Endothelial cell of umbilical vein (primary cell): Measurements from ENCODE around the gene POLE. TPM values are rescaled to one million over a fixed set of nuclear protein-coding genes. Genes with fewer than 3 reads are reported as not detected.

Experiments
- BruUV-seq: library from RNA; stranded (reverse); fragments of 400-500 nt; replicated peaks from 2 replicates; lab custom pipeline; 2021; lab: Mats Ljungman, UMichigan
- CTCF ChIA-PET: fragments of 300-600, 350-600 bp; sonication (Branson Sonifier 250); formaldehyde crosslinking; loops from one replicate; lab custom pipeline; 2021; ENCODE audit warnings: antibody characterized with exemption, inconsistent platforms; lab: Charles Lee
- POLR2A ChIA-PET: fragments of 300-600, 350-600 bp; sonication (Branson Sonifier 250); formaldehyde crosslinking; loops from one replicate; lab custom pipeline; 2021; ENCODE audit warnings: antibody characterized with exemption, inconsistent platforms; lab: Charles Lee
- DNase-seq: peaks from one replicate; pipeline ENCODE4 v3.0.0-alpha.2; 2011; ENCODE audit warnings: low read depth, low spot score
- FAIRE-seq: peaks from 2 replicates; lab custom pipeline; 2011; peaks lifted over from hg19 to GRCh38; lab: Jason Lieb, UNC
- H2AFZ ChIP-seq: 2 replicates; pipeline ENCODE4 v1.6.0; 2012; ENCODE audit warnings: low read depth, low read length, control low read depth, inconsistent platforms
- H3K27ac ChIP-seq: 2 replicates; pipeline ENCODE4 v1.5.1; 2011; ENCODE audit warnings: low read depth, mild to moderate bottlenecking, control low read depth, low read length, moderate library complexity; ENCODE audit not compliant: insufficient read depth
- H3K27me3 ChIP-seq, 2 experiments: 2 replicates each; pipeline versions ENCODE4 v1.6.0 to v1.6.1; 2011; ENCODE audit warnings: low read length in 2 of 2, mixed read lengths in 1 of 2; ENCODE audit not compliant: control insufficient read depth in 2 of 2, insufficient read depth in 2 of 2
- H3K36me3 ChIP-seq, 2 experiments: 2 replicates in 1 of 2; 3 replicates in 1 of 2; pipeline ENCODE4 v1.5.1; 2011; ENCODE audit warnings: low read length in 2 of 2, mild to moderate bottlenecking in 1 of 2, moderate library complexity in 1 of 2; ENCODE audit not compliant: control insufficient read depth in 2 of 2, insufficient read depth in 2 of 2; ENCODE audit errors: extremely low read depth in 1 of 2
- H3K4me1 ChIP-seq: 3 replicates; pipeline ENCODE4 v1.5.1; 2011; ENCODE audit warnings: mild to moderate bottlenecking, low read length; ENCODE audit not compliant: control insufficient read depth, insufficient read depth; ENCODE audit errors: extremely low read depth
- H3K4me2 ChIP-seq: 2 replicates; pipeline ENCODE4 v1.6.1; 2011; ENCODE audit warnings: low read length, control low read depth, mixed read lengths; ENCODE audit not compliant: insufficient read depth
- H3K4me3 ChIP-seq, 3 experiments: fragments of 200-600 bp in 1 of 3; sonication (generic), shearing (Covaris generic) in 1 of 3; replicated peaks in 1 of 3; 2 replicates each; pipeline ENCODE4 v1.5.1; 2011 to 2016; ENCODE audit warnings: control low read depth in 3 of 3, low read length in 3 of 3, mild to moderate bottlenecking in 2 of 3, inconsistent platforms in 1 of 3, low read depth in 1 of 3, moderate library complexity in 1 of 3; ENCODE audit not compliant: insufficient read depth in 1 of 3
- H3K79me2 ChIP-seq: 2 replicates; pipeline ENCODE4 v1.6.0; 2012; ENCODE audit warnings: low read length, inconsistent platforms; ENCODE audit not compliant: control insufficient read depth, insufficient read depth
- H3K9ac ChIP-seq: replicated peaks from 2 replicates; pipeline ENCODE3; 2011; ENCODE audit warnings: low read length, control low read depth; ENCODE audit not compliant: insufficient read depth; ENCODE audit errors: extremely low read depth
- H3K9me1 ChIP-seq: replicated peaks from 3 replicates; pipeline ENCODE4 v1.6.0; 2011; ENCODE audit warnings: mild to moderate bottlenecking, low read length; ENCODE audit not compliant: control insufficient read depth, insufficient read depth; ENCODE audit errors: extremely low read depth
- H3K9me3 ChIP-seq: replicated peaks from 2 replicates; pipeline ENCODE4 v1.5.1; 2012; ENCODE audit warnings: low read length, inconsistent platforms; ENCODE audit not compliant: control insufficient read depth, insufficient read depth
- H4K20me1 ChIP-seq: replicated peaks from 2 replicates; pipeline ENCODE3; 2011; ENCODE audit warnings: mild to moderate bottlenecking, low read length; ENCODE audit not compliant: control insufficient read depth, insufficient read depth; ENCODE audit errors: extremely low read depth
- EZH2 ChIP-seq: IDR thresholded peaks from 2 replicates; pipeline ENCODE4 v1.6.1; 2012; ENCODE audit warnings: borderline replicate concordance, low read depth, mild to moderate bottlenecking, moderate library complexity, low read length, inconsistent platforms; ENCODE audit not compliant: severe bottlenecking
- FOS ChIP-seq: IDR thresholded peaks from 2 replicates; pipeline ENCODE4 v1.6.1; 2011; ENCODE audit warnings: mild to moderate bottlenecking, low read length, moderate library complexity, borderline replicate concordance; ENCODE audit not compliant: insufficient read depth
- GATA2 ChIP-seq: IDR thresholded peaks from 2 replicates; pipeline ENCODE4 v1.7.0; 2011; ENCODE audit warnings: low read depth, mild to moderate bottlenecking, moderate library complexity, mixed read lengths, low read length; ENCODE audit not compliant: insufficient read length, insufficient read depth
- JUN ChIP-seq: IDR thresholded peaks from 2 replicates; pipeline ENCODE4 v1.6.1; 2011; ENCODE audit warnings: borderline replicate concordance, low read depth; ENCODE audit not compliant: insufficient read length, insufficient read depth
- MYC ChIP-seq: IDR thresholded peaks from one replicate; pipeline ENCODE4 v1.6.1; 2011; ENCODE audit warnings: mild to moderate bottlenecking, low read depth, low read length
- POLR2A ChIP-seq: IDR thresholded peaks from 2 replicates; pipeline ENCODE4 v1.6.1; 2012; ENCODE audit warnings: low read depth, mild to moderate bottlenecking, control low read depth, low read length
- POLR2AphosphoS5 ChIP-seq: IDR thresholded peaks from 2 replicates; pipeline ENCODE4 v1.6.1; 2012; ENCODE audit warnings: low read depth, mild to moderate bottlenecking, control low read depth, low read length, moderate library complexity; ENCODE audit not compliant: insufficient read depth
- dilution Hi-C: fragments of 300-500 bp; cut with MboI; formaldehyde crosslinking; loops from one replicate; pipeline ENCODE4 v1.15.0; 2019; ENCODE audit warnings: low sequenced_read_pairs; ENCODE audit not compliant: extremely low pct_ligation_motif_present
- intact Hi-C: fragments of 100-400 bp; cut with micrococcal nuclease; formaldehyde crosslinking; loops from one replicate; pipeline ENCODE4 v1.10.0; 2022
- polyA plus RNA-seq, 4 experiments: library from polyadenylated mRNA; depleted of rRNA in 3 of 4; stranded (reverse) in 3 of 4; unstranded in 1 of 4; fragments of >200 nt; gene quantifications; 2 replicates each; pipeline versions ENCODE4 v1.2.1 to v1.2.3, GENCODE V29; 2011 to 2012; ENCODE audit warnings: missing spikeins in 1 of 4
- total RNA-seq: library from RNA; stranded (reverse); gene quantifications from 2 replicates; pipeline ENCODE4 v1.2.3, GENCODE V29; 2021
- TF ChIP-seq, protein P1 (sequence below): IDR thresholded peaks from 2 replicates; pipeline ENCODE4 v1.6.1; 2011; ENCODE audit not compliant: insufficient read depth, insufficient read length
- TF ChIP-seq, protein P2 (sequence below), 2 donors: IDR thresholded peaks; 1 replicate in 1 of 2; 2 replicates in 1 of 2; pipeline ENCODE4 v1.5.1; 2011; ENCODE audit warnings: low read length in 2 of 2, mild to moderate bottlenecking in 2 of 2, moderate library complexity in 2 of 2, control low read depth in 1 of 2, inconsistent platforms in 1 of 2, low read depth in 1 of 2; ENCODE audit not compliant: insufficient read depth in 1 of 2; ENCODE audit errors: extremely low read depth in 1 of 2

The POLE gene
- total and polyA plus RNA-seq, 2 donors (not counting 3 experiments of a cell fraction or from before 2014, with no cell fraction given), result 22.9 to 82.7 TPM

GRCh38 chr12:132593521-132593920 is 93.6 kb downstream of the POLE start:
- Histone ChIP-seq H4K20me1 (no peaks in the 10 kb centered on the region), H3K9me3 (no peaks in the 10 kb centered on the region), H3K79me2 (no peaks in the 10 kb centered on the region), H3K27me3 (no peaks in the 10 kb centered on the region), H3K4me3 (no peak overlapping the region), H3K27ac (no peak overlapping the region), H2AFZ (peak overlapping the region; percentile 33), H3K4me2 (no peak overlapping the region), H3K9ac (no peak overlapping the region), H3K4me1 (no peaks in the 10 kb centered on the region), H3K9me1 (no peaks in the 10 kb centered on the region), H3K36me3 (no peaks in the 10 kb centered on the region)
- no TSS peak for BruUV-seq
- dilution Hi-C loops (no loop called here), intact Hi-C loops (no loop called here)
- TF ChIP-seq POLR2A (no peak), EZH2 (no peak), POLR2AphosphoS5 (no peak), MYC (no peak), FOS (no peak), JUN (no peak), GATA2 (no peak)
- TF ChIP-seq, protein P1, sequence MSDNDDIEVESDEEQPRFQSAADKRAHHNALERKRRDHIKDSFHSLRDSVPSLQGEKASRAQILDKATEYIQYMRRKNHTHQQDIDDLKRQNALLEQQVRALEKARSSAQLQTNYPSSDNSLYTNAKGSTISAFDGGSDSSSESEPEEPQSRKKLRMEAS, result no peak
- TF ChIP-seq, protein P2, sequence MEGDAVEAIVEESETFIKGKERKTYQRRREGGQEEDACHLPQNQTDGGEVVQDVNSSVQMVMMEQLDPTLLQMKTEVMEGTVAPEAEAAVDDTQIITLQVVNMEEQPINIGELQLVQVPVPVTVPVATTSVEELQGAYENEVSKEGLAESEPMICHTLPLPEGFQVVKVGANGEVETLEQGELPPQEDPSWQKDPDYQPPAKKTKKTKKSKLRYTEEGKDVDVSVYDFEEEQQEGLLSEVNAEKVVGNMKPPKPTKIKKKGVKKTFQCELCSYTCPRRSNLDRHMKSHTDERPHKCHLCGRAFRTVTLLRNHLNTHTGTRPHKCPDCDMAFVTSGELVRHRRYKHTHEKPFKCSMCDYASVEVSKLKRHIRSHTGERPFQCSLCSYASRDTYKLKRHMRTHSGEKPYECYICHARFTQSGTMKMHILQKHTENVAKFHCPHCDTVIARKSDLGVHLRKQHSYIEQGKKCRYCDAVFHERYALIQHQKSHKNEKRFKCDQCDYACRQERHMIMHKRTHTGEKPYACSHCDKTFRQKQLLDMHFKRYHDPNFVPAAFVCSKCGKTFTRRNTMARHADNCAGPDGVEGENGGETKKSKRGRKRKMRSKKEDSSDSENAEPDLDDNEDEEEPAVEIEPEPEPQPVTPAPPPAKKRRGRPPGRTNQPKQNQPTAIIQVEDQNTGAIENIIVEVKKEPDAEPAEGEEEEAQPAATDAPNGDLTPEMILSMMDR (IDR thresholded peaks at IDR 0.05; ENCODE audit: extremely low read depth in 1 of 2, insufficient read depth in 1 of 2, low read depth in 1 of 2, low read length in 2 of 2), result no peak
- FAIRE-seq, result no peak
- ChIA-PET POLR2A (no interaction called here), CTCF (interaction anchor here (0.7 kb wide), 1 partner anchor 178 kb away, joined by 3 read pairs; no protein-coding TSS in a partner anchor)
- no peak for DNase-seq
